K562 (cell line): ENCODE measurements around the gene TCL1B.

Experiments used
- CEBPB ChIP-seq: fragments of 450-650 bp; IDR thresholded peaks from 2 replicates; pipeline ENCODE4 v1.6.1; 2016; ENCODE audit warnings: missing genetic modification characterization, missing compliant biosample characterization
- FOXK2 ChIP-seq, 2 experiments: fragments of 450-650 bp; IDR thresholded peaks in 1 of 2; conservative IDR thresholded peaks in 1 of 2; 2 replicates each; pipeline ENCODE4 v1.6.1; 2016; ENCODE audit warnings: low read depth in 2 of 2, mild to moderate bottlenecking in 1 of 2
- HNRNPH1 ChIP-seq: fragments of 200-400 bp; formaldehyde crosslinking; optimal IDR thresholded peaks from 2 replicates; pipeline ENCODE3; 2017; ENCODE audit warnings: low read depth, mild to moderate bottlenecking, low read length, moderate library complexity
- ZNF133 ChIP-seq: fragments of 250-450 bp; sonication (Bioruptor Pico); IDR thresholded peaks from 2 replicates; pipeline ENCODE4 v1.4.0; 2020; ENCODE audit warnings: mild to moderate bottlenecking
- ZNF165 ChIP-seq: fragments of 250-450 bp; sonication (Bioruptor Pico); IDR thresholded peaks from 2 replicates; pipeline ENCODE4 v1.4.0; 2020; ENCODE audit warnings: borderline replicate concordance
- TF ChIP-seq, protein P1 (sequence below), 3 experiments: IDR thresholded peaks in 2 of 3; conservative IDR thresholded peaks in 1 of 3; 2 replicates each; pipeline ENCODE4 v1.5.1; 2011 to 2012; ENCODE audit warnings: low read length in 3 of 3, mild to moderate bottlenecking in 3 of 3, control low read depth in 2 of 3, improper control_type of control experiment in 1 of 3, inconsistent platforms in 1 of 3, low read depth in 1 of 3, mixed read lengths in 1 of 3, moderate library complexity in 1 of 3; ENCODE audit not compliant: insufficient read depth in 2 of 3

DNA sequence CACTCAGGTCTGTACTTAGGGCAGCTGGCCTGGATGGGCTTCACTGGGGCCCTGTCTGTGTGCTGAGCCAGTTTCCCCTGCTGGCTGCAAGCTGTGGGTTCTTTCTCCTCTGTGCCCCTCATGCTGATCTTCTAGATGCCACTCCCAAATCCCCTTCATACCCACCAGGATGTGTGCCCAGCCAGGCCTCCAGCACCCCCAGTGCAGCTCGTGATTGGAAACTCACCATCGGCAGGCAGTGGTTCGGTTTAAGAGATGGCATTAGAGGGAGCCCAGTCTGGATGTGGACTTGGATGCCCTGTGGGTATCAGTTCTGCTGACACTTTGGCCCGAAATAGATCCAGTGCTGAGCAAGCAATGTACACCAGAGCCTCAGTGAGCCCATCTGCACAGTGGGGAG is 5.9 kb downstream of the TCL1B start:
- TF ChIP-seq, protein P1, sequence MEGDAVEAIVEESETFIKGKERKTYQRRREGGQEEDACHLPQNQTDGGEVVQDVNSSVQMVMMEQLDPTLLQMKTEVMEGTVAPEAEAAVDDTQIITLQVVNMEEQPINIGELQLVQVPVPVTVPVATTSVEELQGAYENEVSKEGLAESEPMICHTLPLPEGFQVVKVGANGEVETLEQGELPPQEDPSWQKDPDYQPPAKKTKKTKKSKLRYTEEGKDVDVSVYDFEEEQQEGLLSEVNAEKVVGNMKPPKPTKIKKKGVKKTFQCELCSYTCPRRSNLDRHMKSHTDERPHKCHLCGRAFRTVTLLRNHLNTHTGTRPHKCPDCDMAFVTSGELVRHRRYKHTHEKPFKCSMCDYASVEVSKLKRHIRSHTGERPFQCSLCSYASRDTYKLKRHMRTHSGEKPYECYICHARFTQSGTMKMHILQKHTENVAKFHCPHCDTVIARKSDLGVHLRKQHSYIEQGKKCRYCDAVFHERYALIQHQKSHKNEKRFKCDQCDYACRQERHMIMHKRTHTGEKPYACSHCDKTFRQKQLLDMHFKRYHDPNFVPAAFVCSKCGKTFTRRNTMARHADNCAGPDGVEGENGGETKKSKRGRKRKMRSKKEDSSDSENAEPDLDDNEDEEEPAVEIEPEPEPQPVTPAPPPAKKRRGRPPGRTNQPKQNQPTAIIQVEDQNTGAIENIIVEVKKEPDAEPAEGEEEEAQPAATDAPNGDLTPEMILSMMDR (IDR thresholded peaks at IDR 0.05 in 2 of 3, conservative IDR thresholded peaks at IDR 0.05 in 1 of 3; ENCODE audit: insufficient read depth in 2 of 3, low read depth in 1 of 3, low read length in 3 of 3) = no peak
- TF ChIP-seq CEBPB = no peak
- no peak for TF ChIP-seq FOXK2 (conservative IDR thresholded peaks at IDR 0.05 in 1 of 2, IDR thresholded peaks at IDR 0.05 in 1 of 2; ENCODE audit: low read depth in 2 of 2)
- TF ChIP-seq ZNF133 (CRISPR knock-in tag) = no peak
- TF ChIP-seq HNRNPH1 = no peak
- no peak for TF ChIP-seq ZNF165 (CRISPR knock-in tag)
